K562 (cell line): ENCODE measurements around the gene RARG. TPM values are rescaled to one million over a fixed set of nuclear protein-coding genes. Genes with fewer than 3 reads are reported as not detected.
A peak's percentile ranks its signal among the peaks of the same experiment; 100 is the strongest.

ENCODE experiments used
- ATAC-seq: fragments of 200-7000 bp; cut with Tn5 transposase; 3 replicates; pipeline ENCODE4 v1.9.1; 2020; ENCODE audit warnings: moderate library complexity
- BruUV-seq: library from RNA; stranded (reverse); fragments of 400-500 nt; replicated peaks from 2 replicates; lab custom pipeline; 2021; lab: Mats Ljungman, UMichigan
- CTCF ChIA-PET: fragments of 300-600 bp; formaldehyde crosslinking; extraction: SDS; loops from one replicate; lab custom pipeline; 2021; ENCODE audit warnings: low intra/inter-chr PET ratio; lab: Yijun Ruan, JAX
- POLR2A ChIA-PET: fragments of 300-600, 350-650 bp; sonication (Branson Sonifier 250); formaldehyde crosslinking; extraction: SDS; loops from one replicate; lab custom pipeline; 2021; ENCODE audit warnings: antibody characterized with exemption, inconsistent platforms; lab: Yijun Ruan, JAX
- DNase-seq, 4 experiments: peaks; one replicate each; pipeline versions ENCODE4 v3.0.0 to v3.0.0-alpha.2; 2011 to 2018; ENCODE audit warnings: low spot score in 3 of 4, mixed read lengths in 3 of 4; ENCODE audit errors: extremely low read depth in 1 of 4
- FAIRE-seq: peaks from 2 replicates; lab custom pipeline; 2011; peaks lifted over from hg19 to GRCh38; lab: Jason Lieb, UNC
- H2AFZ ChIP-seq: 2 replicates; pipeline ENCODE4 v1.6.0; 2011; ENCODE audit warnings: low read depth, low read length, control low read depth, inconsistent platforms
- H3K27ac ChIP-seq: fragments of 200-600 bp; 3 replicates; pipeline ENCODE4 v1.8.0; 2011; ENCODE audit warnings: low read depth, mild to moderate bottlenecking, control low read depth, inconsistent platforms, low read length, moderate library complexity, mixed read lengths; ENCODE audit errors: extremely low read depth
- H3K27me3 ChIP-seq, 2 experiments: fragments of 300-600 bp in 1 of 2; 2 replicates in 1 of 2; 3 replicates in 1 of 2; pipeline versions ENCODE4 v1.6.0 to v1.8.0; 2011; ENCODE audit warnings: inconsistent platforms in 2 of 2, low read length in 2 of 2, mild to moderate bottlenecking in 1 of 2, mixed read lengths in 1 of 2, moderate library complexity in 1 of 2; ENCODE audit not compliant: control insufficient read depth in 2 of 2, insufficient read depth in 2 of 2
- H3K36me3 ChIP-seq: fragments of 300-600 bp; 3 replicates; pipeline ENCODE4 v1.8.0; 2011; ENCODE audit warnings: mild to moderate bottlenecking, low read length, inconsistent platforms; ENCODE audit not compliant: control insufficient read depth, insufficient read depth
- H3K4me1 ChIP-seq, 2 experiments: fragments of 200-600 bp in 1 of 2; replicated peaks in 1 of 2; 2 replicates in 1 of 2; 3 replicates in 1 of 2; pipeline versions ENCODE4 v1.5.1 to v1.8.0; 2011; ENCODE audit warnings: inconsistent platforms in 2 of 2, low read length in 2 of 2, mild to moderate bottlenecking in 1 of 2, mixed read lengths in 1 of 2, moderate library complexity in 1 of 2; ENCODE audit not compliant: control insufficient read depth in 2 of 2, insufficient read depth in 2 of 2
- H3K4me2 ChIP-seq: 2 replicates; pipeline ENCODE4 v1.6.1; 2011; ENCODE audit warnings: low read length, control low read depth, inconsistent platforms, mixed read lengths; ENCODE audit not compliant: insufficient read depth
- H3K4me3 ChIP-seq: fragments of 200-600 bp; sonication (generic), shearing (Covaris generic); 2 replicates; pipeline ENCODE4 v1.5.1; 2016; ENCODE audit warnings: control low read depth, inconsistent platforms
- H3K79me2 ChIP-seq: fragments of 200-600 bp; 3 replicates; pipeline ENCODE4 v1.8.0; 2011; ENCODE audit warnings: low read length, inconsistent platforms; ENCODE audit not compliant: control insufficient read depth, insufficient read depth
- H3K9ac ChIP-seq, 2 experiments: 2 replicates each; pipeline versions ENCODE4 v1.6.0 to v1.6.1; 2011; ENCODE audit warnings: low read depth in 2 of 2, low read length in 2 of 2, control low read depth in 1 of 2, inconsistent platforms in 1 of 2, mild to moderate bottlenecking in 1 of 2, mixed read lengths in 1 of 2; ENCODE audit not compliant: insufficient read depth in 1 of 2
- H3K9me1 ChIP-seq: one replicate; pipeline ENCODE4 v1.6.0; 2011; ENCODE audit warnings: inconsistent platforms, mild to moderate bottlenecking, low read length, moderate library complexity; ENCODE audit not compliant: control insufficient read depth, insufficient read depth
- H3K9me3 ChIP-seq: replicated peaks from 2 replicates; pipeline ENCODE4 v1.5.1; 2011; ENCODE audit warnings: low read depth, low read length, inconsistent platforms; ENCODE audit not compliant: control insufficient read depth, insufficient read depth
- H4K20me1 ChIP-seq: replicated peaks from 2 replicates; pipeline ENCODE4 v1.6.1; 2011; ENCODE audit warnings: low read length, inconsistent platforms, mixed read lengths; ENCODE audit not compliant: control insufficient read depth, insufficient read depth
- CEBPZ ChIP-seq: fragments of 150-350 bp; IDR thresholded peaks from 2 replicates; pipeline ENCODE4 v1.6.1; 2014; ENCODE audit warnings: low read depth, mild to moderate bottlenecking, low read length, borderline replicate concordance
- WGBS: fragments of 100-300 bp; shearing (Covaris generic); methylation state at CpG from one replicate; pipeline ENCODE4 v1.1.6; 2016; ENCODE audit warnings: low coverage, mixed read lengths; ENCODE audit not compliant: insufficient coverage; ENCODE audit errors: missing lambda C conversion rate; 5-methylcytosine and 5-hydroxymethylcytosine counted together
- in situ Hi-C: fragments of 300-500 bp; cut with MboI; formaldehyde crosslinking; loops from 4 replicates; pipeline ENCODE4 v1.15.0; 2018; ENCODE audit warnings: inconsistent platforms, mixed read lengths
- intact Hi-C: fragments of 100-400 bp; cut with micrococcal nuclease; formaldehyde crosslinking; loops from 2 replicates; pipeline ENCODE4 v1.14.2; 2022
- polyA plus RNA-seq, 8 experiments: library from polyadenylated mRNA; depleted of rRNA in 4 of 8; stranded (reverse) in 5 of 8; unstranded in 3 of 8; fragments of >200 nt; fragmentation: Nextera tagmentation in 2 of 8; fragmentation: Illumina TruSeq in 1 of 8; extraction: Ambion mirVana in 2 of 8; extraction: Trizol in 1 of 8; gene quantifications; 2 replicates each; pipeline versions ENCODE4 v1.2.1 to v1.2.3, GENCODE V29; 2011 to 2014; ENCODE audit warnings: inconsistent platforms in 1 of 8, missing spikeins in 1 of 8
- total RNA-seq, 7 experiments: library from RNA; depleted of rRNA in 6 of 7; stranded (reverse); fragments of >200 nt in 6 of 7; fragmentation: Illumina TruSeq in 2 of 7; extraction: Trizol in 2 of 7; gene quantifications; 2 replicates each; pipeline versions ENCODE4 v1.2.1 to v1.2.3, GENCODE V29; 2011 to 2021; ENCODE audit warnings: low replicate concordance in 1 of 7

Gene RARG
- total and polyA plus RNA-seq, 9 of the 15 experiments (the other 6 are each of a cell fraction or from before 2014, with no cell fraction given): 0.18 to 7.6 (median 3.8) TPM

- no peak overlapping the region for H2AFZ ChIP-seq
- 68% methylated on average over 4 of the region's 4 CpGs for WGBS
- FAIRE-seq (no peak), ATAC-seq (no peak), DNase-seq (no peak)
- no peaks in the 10 kb centered on the region for H4K20me1 ChIP-seq
- intact Hi-C loops (no loop called here), in situ Hi-C loops (no loop called here)
- H3K4me2 ChIP-seq: no peak overlapping the region
- no TSS peak for BruUV-seq
- H3K9me3 ChIP-seq: no peaks in the 10 kb centered on the region
- no peak overlapping the region for H3K27ac ChIP-seq
- POLR2A ChIA-PET: interaction anchor here (0.6 to 1.0 kb wide), 4 partner anchors 14 to 46 kb away, joined by 3 to 4 read pairs (median 3); no protein-coding TSS in a partner anchor
- CTCF ChIA-PET: interaction anchor here (0.6 kb wide), 1 partner anchor 49 kb away, joined by 4 read pairs; no protein-coding TSS in a partner anchor
- H3K4me3 ChIP-seq: no peak overlapping the region
- peaks cover 44 to 71% of the 10 kb centered on the region in 2 experiments for H3K4me1 ChIP-seq
- no peak for TF ChIP-seq CEBPZ
- no peaks in the 10 kb centered on the region for H3K9me1 ChIP-seq
- no peaks in the 10 kb centered on the region for H3K27me3 ChIP-seq
- peaks cover 18% of the 10 kb centered on the region for H3K79me2 ChIP-seq
- no peaks in the 10 kb centered on the region for H3K36me3 ChIP-seq
- H3K9ac ChIP-seq: peak overlapping the region in 1 of 2 experiments; percentile 81; a peak in 1 of 4 replicates
Observed at GRCh38 chr12:53222806-53223261, 9.2 kb downstream of the RARG start.
